Middle frontal gyrus (tissue), 1 donor: ENCODE measurements around the gene SELENON.

ENCODE experiments used
- DNase-seq: peaks from one replicate; pipeline ENCODE4 v3.0.0-alpha.2; 2015; ENCODE audit warnings: low spot score; ENCODE audit errors: extremely low spot score

Gene SELENON

GRCh38 chr1:25799935-25800702 lies at the start of gene SELENON:
TSS of gene SELENON (plus strand) at chr1:25800193. CDS start at chr1:25800231, 38 bp downstream.
- no peak for DNase-seq

GRCh38 chr1:25750923-25751605 lies 48.9 kb upstream of the SELENON start:
- no peak for DNase-seq

GRCh38 chr1:25754470-25755181 lies 45.4 kb upstream of the SELENON start:
- no peak for DNase-seq

- no peak for DNase-seq
These were observed 44.4 kb upstream of the SELENON start for GRCh38 chr1:25755475-25756125.

- DNase-seq, result no peak
These were observed 43.8 kb upstream of the SELENON start for GRCh38 chr1:25756215-25756614.

GRCh38 chr1:25757151-25757845 lies 42.7 kb upstream of the SELENON start:
- DNase-seq, result no peak

GRCh38 chr1:25757846-25758185 lies 42.2 kb upstream of the SELENON start:
- no peak for DNase-seq

GRCh38 chr1:25758466-25759070 lies 41.4 kb upstream of the SELENON start:
- DNase-seq, result no peak

GRCh38 chr1:25760122-25760719 lies 39.8 kb upstream of the SELENON start:
- DNase-seq, result no peak

GRCh38 chr1:25760871-25761270 lies 39.1 kb upstream of the SELENON start:
- no peak for DNase-seq

- DNase-seq, result no peak
These were observed 36.5 kb upstream of the SELENON start for GRCh38 chr1:25763493-25763892.

- no peak for DNase-seq
These were observed 34.7 kb upstream of the SELENON start for GRCh38 chr1:25765136-25765922.

- no peak for DNase-seq
These were observed 33.9 kb upstream of the SELENON start for GRCh38 chr1:25765923-25766589.

GRCh38 chr1:25766721-25767436 lies 33.1 kb upstream of the SELENON start:
- DNase-seq, result no peak

- DNase-seq, result no peak
These were observed 32.6 kb upstream of the SELENON start for GRCh38 chr1:25767437-25767770.

GRCh38 chr1:25768999-25769398 lies 31.0 kb upstream of the SELENON start:
- no peak for DNase-seq

GRCh38 chr1:25769625-25770383 lies 30.2 kb upstream of the SELENON start:
- DNase-seq, result no peak
